ENCODE data around the gene AP2A1.

GRCh38 chr19:49812997-49813861 is 46.4 kb downstream of the AP2A1 start, which contains the start of gene FUZ:
- no peak; the same call in 1 of the 2 replicates for TF ChIP-seq POLR2AphosphoS5 (IDR thresholded peaks at IDR 0.05; ENCODE audit: low read depth, low read length)
- no peak for TF ChIP-seq CTCF (IDR thresholded peaks at IDR 0.05)
- TF ChIP-seq SIN3A (IDR thresholded peaks at IDR 0.05; ENCODE audit: borderline replicate concordance, insufficient read depth, low read depth, low read length), result 0 out of 2 replicates have a peak, but pooled peaks have one; percentile 27
- no peak for TF ChIP-seq REST (IDR thresholded peaks at IDR 0.05; ENCODE audit: insufficient read depth in 1 of 2, low read depth in 2 of 2, low read length in 1 of 2)
- peak; percentile 93 for TF ChIP-seq TCF7L2 (IDR thresholded peaks at IDR 0.05; ENCODE audit: low read depth, low read length)

All from Panc1 (cell line).